Stimulated activated CD4-positive, alpha-beta T cell treated with anti-CD3 and anti-CD28 coated beads, Interleukin-2, amount 100 ng/mL, for 24 hours (primary cell): ENCODE results near the gene HAO2.

Experiments
- DNase-seq, 2 donors: peaks; one replicate each; pipeline ENCODE4 v3.0.0-alpha.2; 2020

Gene HAO2

GRCh38 chr1:119442756-119443155 is 74.2 kb downstream of the HAO2 start:
- no peak for DNase-seq
